Ammon's horn (tissue), 1 donor: Measurements from ENCODE around the gene KRTAP10-7.
A peak's percentile ranks its signal among the peaks of the same experiment; 100 is the strongest.
"Not testable (repeated sequence)": the region's sequence is repeated elsewhere in the genome, so short reads cannot be mapped to it uniquely, and the experiment has no call there.

ENCODE experiments used
- DNase-seq: peaks from one replicate; pipeline ENCODE4 v3.0.0-alpha.2; 2016; ENCODE audit warnings: low spot score

Gene KRTAP10-7

DNA sequence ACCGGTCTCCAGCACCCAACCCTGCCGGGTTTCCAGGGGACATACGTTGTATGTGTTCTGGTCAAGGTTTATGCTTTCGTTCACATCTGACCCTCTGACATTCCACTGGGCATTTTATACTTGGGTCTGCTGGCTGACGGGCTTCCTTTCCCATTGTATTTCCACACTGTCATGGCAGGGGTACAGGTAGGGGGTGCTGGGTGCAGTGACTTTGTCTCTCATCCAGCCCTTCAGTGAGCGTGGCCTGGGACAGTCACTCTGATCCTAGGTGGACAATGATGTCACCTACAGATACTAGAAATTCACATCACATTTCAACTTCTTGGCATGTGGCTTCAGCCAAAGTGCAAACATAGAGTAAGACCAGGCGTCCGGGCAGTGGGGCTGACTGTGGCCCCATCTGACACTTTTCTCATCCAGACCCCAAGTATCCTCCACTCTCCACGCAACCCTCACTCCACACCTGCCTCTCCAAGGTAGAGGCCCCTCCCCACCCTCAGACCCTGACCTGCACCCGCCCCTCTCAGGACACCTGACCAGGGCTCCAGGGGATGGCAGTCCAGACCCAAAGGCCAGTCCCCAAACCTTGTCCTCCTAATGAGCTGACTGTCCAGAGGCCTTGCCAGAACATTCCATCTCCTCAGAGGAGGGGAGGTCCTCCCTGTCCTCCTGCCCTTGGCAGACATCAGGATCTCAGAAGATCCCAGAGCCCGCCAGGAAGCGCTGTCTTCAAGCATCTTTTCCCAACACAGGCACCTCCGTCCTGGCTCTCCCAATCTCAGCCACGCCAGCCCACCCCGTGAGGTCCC lies 36.0 kb downstream of the KRTAP10-7 start:
- no peak for DNase-seq

DNA sequence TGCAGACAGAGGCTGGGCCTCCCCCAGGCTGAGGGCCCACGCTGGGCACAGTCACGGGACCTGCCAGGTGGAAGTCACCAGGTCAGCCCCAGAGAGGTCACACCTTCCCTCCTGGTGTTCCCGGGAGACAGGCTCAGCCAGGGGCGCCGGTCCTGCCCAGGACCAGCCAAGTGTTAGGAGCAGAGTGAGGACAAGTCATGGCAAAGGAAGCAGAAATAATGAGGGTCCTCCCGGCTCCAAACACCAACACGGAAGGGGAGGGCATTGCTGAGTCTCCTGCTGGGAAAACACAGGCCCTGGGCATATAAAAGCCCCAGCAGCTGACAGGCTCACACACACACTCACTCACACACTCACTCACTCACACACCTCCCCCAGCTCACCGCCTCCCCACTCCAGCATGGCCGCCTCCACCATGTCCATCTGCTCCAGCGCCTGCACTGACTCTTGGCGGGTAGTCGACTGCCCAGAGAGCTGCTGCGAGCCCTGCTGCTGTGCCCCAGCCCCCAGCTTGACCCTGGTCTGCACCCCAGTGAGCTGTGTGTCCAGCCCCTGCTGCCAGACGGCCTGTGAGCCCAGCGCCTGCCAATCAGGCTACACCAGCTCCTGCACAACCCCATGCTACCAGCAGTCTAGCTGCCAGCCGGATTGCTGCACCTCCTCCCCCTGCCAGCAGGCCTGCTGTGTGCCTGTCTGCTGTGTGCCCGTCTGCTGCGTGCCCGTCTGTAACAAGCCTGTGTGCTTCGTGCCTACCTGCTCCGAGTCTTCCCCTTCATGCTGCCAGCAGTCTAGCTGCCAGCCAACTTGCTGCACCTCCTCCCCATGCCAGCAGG lies 36.8 kb downstream of the KRTAP10-7 start, which contains the start of gene KRTAP10-10:
TSS of gene KRTAP10-10 (plus strand) at position 339 of the 833 bp plus-strand sequence. CDS start at position 401, 62 bp downstream.
- peak; percentile 18 for DNase-seq

DNA sequence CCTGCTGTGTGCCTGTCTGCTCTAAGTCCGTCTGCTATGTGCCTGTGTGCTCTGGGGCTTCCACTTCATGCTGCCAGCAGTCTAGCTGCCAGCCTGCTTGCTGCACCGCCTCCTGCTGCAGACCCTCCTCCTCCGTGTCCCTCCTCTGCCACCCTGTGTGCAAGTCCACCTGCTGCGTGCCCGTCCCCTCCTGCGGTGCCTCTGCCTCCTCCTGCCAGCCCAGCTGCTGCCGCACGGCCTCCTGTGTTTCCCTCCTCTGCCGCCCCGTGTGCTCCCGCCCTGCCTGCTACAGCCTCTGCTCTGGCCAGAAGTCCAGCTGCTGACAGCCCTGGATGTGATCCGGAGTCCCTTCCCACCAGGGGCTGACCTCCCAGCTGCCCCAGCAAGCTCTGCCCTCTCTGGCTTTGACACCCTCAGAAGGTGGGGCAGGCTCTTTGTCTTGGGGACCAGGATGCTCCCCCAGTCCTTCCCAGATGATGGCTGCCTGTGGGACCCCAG lies 37.5 kb downstream of the KRTAP10-7 start:
- not testable (repeated sequence) for DNase-seq

DNA sequence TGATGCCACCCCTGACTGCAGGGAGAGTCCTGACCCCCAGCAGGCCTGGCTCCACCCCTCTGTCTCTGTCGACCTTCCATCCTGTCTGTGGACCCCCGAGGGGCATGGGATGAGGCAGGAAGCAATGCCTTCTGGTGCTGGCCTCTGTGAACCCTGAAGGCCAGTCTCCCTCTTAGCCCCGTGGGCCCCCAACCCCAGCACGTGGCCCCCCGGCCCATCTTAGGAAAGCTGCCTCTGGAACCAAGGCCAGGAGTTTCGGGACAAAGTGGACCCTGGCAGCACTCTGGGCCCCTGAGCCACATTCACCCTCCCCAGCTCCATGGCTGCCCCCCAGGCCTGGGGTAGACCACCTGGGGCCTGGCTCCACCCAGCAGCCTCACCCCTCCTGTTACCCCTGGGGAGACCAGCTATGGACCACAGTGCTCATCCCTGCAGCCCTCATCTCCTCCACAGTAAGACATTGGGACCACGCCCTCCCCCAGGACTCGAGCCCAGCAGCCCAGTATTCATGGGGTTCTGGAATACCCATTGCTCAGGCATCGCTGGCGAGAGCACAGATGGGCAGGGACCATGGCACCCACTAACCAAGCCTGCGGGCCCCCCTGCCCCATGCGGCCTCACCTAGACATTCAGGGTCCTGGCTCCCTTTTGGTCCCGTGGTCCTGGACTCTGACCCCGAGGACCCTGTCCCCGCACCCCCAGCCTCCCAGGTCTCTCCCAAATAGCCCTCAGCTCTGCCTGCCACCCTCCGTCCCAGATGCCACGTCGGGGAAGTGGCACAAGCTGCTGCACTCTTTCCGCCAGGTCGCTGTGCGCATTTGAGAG lies 38.3 kb downstream of the KRTAP10-7 start:
- not testable (repeated sequence) for DNase-seq

DNA sequence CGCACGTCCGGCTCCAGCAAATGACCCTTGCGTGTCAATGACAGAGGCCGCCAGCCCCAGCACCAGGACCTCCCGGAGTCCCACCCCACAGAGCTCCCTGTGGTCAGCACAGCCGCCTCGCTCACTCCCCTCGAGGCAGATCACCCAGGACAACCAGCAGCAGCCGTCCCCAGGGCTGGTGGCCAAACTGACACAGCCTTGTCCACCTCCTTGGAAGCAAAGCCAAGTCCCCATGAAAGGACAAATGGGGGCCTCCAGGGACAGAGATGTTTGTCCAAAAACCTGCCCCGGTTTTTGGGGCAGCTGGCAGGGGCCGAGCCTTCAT lies 38.9 kb downstream of the KRTAP10-7 start:
- no peak for DNase-seq

DNA sequence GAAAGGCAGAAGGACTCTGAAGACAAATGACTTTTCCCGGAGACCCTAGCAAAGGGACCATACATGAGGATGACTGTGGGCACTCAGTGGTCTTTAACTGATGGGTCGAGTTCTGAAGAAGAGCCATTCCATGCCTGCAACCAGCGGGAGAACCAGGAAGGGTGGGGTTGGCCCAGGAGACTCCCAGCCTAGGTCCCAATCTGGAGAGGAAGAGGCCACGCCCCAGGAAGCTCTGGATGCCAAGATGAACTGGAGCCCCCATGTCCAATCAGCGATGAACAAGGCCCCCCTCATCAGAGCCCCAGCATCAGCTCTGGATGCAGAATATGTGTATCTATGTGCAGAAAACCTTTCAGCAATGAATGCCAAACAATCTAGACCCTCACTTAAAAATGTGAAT lies 40.4 kb downstream of the KRTAP10-7 start:
- no peak for DNase-seq

DNA sequence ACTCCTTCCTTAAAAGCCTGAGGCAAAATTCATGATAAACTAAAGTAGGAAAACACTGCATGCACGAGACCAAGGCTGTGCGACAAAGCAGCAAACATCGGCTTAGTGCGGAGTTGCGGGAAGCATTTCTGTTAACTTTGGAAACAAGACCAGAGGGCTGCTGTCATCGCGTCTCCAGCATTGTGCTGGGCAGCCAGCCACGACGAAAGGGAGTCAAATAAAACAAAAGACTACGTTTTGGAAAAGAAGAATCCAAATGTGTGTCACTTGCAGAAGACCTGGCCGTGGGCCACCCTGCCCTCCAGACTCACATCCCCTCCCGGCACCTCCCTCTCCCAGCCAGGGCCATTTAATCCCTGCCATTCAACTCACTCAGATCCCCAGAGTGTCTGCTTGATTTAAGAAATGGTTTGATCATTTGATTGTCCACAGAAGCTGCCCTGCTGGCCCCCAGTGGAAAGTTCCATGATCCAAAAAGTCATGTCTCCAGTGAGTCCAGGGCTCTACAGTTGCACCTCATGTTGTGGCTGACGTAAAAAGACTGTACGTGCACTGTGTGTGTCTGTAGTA lies 43.4 kb downstream of the KRTAP10-7 start:
- DNase-seq: no peak

DNA sequence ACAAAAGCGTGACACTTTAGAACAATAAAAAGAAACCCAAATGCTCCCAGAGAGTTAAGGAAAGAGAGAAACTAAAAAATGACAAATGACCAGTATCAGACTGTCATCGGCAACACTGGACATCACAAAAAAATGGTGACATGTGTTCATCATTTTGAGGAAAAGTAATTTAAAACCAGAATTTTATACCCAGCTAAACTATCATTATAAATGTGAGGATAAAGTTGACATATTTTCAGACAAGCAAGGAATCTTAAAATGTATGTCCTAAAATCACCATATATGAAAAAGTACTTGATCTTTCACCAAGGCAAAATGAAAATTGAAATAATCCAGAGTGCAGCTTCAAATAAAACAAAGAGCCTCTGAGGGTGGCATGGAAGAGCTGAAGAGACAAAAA lies 44.5 kb downstream of the KRTAP10-7 start:
- DNase-seq: no peak

DNA sequence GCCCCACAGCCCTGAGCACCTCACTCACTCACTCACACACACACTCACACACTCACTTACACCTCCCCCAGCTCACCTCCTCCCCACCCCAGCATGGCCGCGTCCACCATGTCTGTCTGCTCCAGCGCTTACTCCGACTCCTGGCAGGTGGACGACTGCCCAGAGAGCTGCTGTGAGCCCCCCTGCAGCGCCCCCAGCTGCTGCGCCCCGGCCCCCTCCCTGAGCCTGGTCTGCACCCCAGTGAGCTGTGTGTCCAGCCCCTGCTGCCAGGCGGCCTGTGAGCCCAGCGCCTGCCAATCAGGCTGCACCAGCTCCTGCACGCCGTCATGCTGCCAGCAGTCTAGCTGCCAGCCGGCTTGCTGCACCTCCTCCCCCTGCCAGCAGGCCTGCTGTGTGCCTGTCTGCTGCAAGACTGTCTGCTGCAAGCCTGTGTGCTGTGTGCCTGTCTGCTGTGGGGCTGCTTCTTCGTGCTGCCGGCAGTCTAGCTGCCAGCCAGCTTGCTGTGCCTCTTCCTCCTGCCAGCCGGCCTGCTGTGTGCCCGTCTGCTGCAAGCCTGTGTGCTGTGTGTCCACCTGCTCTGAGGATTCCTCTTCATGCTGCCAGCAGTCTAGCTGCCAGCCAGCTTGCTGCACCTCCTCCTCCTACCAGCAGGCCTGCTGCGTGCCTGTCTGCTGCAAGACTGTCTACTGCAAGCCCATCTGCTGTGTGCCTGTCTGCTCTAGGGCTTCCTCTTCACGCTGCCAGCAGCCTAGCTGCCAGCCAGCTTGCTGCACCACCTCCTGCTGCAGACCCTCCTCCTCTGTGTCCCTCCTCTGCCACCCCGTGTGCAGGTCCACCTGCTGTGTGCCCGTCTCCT lies 46.2 kb downstream of the KRTAP10-7 start, which contains the start of gene KRTAP10-11:
TSS of gene KRTAP10-11 (plus strand) at position 49 of the 856 bp plus-strand sequence. CDS start at position 94, 45 bp downstream.
- DNase-seq: not testable (repeated sequence)

DNA sequence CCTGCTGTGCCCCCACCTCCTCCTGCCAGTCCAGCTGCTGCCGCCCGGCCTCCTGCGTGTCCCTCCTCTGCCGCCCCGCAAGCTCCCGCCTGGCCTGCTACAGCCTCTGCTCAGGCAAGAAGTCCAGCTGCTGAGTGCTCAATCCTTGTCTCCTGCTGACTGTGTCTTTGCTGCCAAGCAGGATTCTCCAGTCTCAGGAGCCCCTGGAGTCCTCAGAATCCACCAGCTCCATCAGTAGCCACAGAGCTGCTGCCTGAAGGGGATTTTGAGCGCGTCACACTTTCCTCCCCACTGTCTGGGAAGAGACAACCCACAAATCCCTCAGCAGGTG lies 46.8 kb downstream of the KRTAP10-7 start:
- no peak for DNase-seq

DNA sequence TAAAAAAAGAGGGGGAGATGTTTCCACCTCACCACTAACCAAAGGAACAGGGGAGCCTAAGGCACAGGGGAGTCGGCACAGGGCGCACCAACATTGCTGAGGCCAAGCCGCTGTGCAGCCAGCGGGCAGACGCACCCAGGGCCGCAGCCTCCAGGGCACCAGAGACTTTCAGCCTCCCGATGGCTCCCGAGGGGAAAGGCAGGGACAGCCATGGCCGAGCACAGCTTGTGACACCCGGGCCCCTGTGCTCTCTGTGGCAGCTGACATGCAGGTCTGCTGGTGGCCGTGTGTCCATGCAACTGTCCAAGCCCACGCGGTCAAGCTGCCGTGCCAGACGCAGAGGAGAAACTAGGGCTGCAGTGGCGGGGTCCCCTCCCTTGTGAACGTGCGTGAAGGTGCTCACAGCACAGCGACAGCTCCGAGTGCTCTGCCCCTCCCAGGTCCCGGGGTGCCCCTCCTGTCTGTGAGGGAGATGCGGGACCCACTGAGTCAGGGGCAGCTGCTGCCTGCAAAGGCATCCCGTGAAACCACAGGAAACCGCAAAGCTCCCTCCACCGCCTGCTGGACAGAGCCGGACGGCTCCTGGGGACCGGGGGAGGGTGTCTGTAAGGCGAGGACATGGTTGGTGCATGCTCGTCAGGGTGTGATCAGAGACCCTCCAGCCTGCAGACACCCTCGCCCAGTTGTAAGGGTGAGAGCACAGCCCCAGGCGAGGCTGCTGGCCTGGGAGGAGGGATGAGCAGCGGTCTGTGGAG lies 48.3 kb downstream of the KRTAP10-7 start:
- DNase-seq: no peak

DNA sequence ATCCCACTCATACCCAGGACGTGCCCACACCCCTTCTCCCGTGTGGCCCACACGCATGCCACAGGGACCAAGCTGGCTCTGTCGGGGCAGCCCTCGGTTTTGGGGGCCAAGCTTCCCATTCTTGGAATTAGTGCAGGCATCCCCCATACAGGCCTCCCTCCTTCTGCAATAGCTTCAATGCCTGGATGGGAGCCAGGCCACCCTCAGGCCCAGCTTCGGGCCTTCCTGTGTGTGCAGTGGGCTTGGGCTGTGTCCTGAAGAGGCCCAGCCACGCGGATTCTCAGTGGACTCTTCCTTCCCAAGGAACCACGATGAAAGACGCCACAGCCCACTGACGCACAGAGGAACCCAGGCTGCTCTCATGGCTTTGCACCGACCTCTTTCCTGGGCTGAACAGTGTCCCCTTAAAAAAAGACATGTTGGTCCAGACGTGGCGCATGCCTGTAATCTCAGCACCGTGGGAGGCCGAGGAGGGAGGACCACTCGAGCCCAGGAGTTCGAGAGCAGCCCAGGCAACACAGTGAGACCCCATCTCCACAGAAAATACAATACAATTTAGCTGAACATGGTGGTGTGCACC lies 49.2 kb downstream of the KRTAP10-7 start:
- no peak for DNase-seq

DNA sequence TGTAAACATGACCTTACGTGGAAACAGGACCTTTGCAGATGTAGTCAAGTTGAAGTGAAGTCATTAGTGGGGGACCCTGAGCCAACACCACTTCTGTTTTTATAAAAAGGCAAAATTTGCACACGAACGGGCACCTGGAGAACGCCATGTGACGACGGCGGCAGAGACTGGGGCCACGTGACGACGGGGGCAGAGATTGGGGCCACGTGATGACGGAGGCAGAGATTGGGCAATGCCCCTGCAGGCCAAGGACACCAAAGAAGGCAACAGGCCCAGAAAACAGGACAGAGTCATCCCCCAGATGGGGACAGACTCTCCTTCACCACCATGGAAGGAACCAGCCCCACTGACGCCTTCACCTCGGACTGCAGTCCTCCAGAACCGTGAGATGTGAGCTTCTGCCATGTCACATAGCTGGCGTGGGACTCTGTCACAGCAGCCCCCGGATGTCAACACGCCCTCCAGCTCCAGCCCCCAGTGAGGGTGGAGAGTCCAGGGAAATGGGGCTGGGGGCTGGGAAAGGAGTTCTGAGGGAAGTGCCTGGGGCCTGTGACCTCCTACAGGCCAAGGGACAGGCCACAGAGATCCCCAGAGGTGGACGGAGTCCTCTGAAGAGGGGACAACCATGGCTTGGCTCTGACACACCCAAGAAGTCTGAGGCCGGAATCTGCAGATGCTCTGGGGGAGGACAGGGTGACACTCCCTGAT lies 50.0 kb downstream of the KRTAP10-7 start:
- no peak for DNase-seq

DNA sequence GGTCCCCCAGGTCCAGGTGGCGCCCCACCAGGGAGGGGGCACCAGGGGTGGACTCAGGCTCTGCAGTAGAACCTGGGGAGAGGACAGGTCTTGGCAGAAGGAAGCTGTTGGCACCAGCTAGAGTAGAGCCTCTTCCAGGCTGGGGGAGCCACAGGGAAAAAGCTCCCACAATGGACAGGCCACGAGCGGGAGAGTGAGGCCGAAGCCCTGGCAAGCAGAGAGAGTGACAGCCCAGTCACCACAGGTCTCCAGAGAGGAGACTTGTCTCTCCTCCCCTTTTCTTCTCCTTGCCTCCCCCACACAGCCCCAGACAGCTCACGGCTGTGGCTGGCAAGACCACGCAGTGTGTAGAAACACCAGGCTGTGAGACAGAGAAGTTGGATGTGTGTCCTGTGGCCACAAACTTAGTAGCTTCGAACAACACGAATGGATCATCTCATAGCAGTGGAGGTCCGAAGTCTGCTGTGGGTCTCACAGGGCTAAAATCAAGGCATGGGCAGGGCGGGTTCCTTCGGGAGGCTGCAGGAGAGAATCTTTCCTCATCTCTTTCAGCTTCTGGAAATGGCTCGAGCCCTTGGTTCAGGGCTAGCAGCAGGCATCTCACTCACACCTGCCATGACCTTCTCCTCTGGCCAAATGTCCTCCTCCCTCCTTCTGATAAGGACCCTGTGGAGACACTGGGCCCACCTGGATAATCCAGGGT lies 50.7 kb downstream of the KRTAP10-7 start:
- no peak for DNase-seq
